Measurements from ENCODE around the gene BACE1-AS.
"Not testable (repeated sequence)": the region's sequence is repeated elsewhere in the genome, so short reads cannot be mapped to it uniquely, and the experiment has no call there.

BACE1-AS gene

GRCh38 chr11:117295438-117296137 is 4.4 kb downstream of the BACE1-AS start:
- DNase-seq, result no peak

DNA sequence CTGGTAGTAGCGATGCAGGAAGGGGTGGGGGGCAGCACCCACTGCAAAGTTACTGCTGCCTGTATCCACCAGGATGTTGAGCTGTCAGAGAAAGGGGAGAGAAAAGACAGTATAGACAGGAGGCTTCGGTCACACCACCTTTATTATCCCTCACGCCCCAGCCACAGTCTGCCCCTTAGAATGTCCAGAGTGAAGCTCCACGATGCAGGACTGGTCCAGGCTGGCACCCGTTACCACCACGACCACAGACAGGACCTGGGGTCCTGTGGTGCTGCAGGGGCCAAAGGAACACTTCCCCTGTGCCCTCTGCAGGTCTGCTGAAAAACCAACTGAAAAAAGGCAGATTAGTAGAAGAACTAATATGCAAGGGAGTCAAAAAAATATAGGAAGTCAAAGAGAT is 5.7 kb downstream of the BACE1-AS start:
- DNase-seq, result no peak

DNA sequence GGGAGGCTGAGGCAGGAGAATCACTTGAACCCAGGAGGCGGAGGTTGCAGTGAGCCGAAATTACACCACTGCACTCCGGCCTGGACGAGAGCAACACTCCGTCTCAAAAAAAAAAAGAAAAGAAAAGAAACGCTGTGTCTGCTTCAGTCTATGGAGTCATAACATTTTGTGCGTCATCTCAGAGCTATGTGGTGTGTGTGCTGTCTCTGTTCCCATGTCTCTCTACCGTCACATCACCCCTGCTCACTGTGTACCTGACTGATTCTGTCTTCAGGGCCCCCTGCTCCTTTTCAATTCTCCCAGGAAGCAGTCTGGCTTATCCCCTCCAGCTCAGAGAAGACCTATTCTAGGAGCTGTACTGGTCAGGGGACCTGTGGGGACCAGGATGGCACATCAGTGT is 7.0 kb downstream of the BACE1-AS start:
- no peak for DNase-seq

- DNase-seq, result no peak
Observed at GRCh38 chr11:117299351-117300282, 8.5 kb downstream of the BACE1-AS start.

GRCh38 chr11:117300283-117300663 is 9.1 kb downstream of the BACE1-AS start:
- DNase-seq, result no peak

DNA sequence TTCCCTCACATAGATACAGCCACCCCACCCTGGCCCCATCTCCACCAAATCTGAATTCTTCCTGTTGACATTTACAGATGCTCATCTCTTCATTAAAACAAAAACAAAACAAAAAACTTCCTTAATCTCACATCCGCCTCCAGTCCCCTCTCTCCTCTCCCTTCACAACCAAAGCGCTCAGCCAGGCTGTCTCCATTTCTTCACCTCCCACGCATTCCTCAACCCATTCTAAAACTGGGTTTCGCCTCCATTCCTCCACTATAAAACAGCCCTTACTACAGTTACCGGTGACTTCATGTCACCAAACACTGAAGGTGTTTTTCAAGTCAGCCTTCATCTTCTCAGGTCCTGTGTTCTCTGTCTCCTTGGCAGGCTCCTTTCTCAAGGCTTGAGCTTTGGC is 9.6 kb downstream of the BACE1-AS start:
- no peak for DNase-seq

- DNase-seq, result no peak
Observed at GRCh38 chr11:117302228-117302627, 11.1 kb downstream of the BACE1-AS start.

GRCh38 chr11:117303101-117303500 is 12.0 kb downstream of the BACE1-AS start:
- no peak for DNase-seq

DNA sequence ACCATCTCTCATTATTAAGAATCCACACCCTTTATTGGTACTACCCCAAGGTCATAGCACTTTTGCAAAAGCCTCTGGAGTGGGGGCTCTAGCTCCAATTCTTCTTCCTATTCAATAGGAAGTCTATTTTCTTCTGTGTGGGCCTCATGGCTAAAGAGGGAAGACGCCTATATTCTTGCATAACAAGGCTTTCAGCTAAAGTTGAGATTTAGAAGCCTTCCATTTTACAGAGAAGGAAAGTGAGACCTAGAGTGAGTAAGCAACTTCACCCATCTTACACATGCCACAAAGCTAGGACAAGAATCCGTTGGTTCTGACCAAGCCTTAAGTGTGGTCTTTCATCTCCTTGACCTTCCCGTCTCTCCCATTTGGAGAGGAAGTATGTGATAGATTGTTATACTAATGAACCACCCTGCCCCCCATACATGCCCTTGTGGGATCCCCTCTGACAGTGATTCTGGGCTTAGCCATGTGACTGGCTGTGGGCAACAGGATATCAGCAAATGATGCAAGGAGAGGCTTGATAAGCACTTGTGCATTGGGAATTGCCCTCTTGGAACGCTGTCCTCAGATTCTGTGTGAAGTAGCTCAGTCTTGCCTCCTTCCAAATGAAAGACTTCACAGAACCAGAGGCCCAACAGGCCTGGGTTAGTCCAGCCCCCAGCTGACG is 12.6 kb downstream of the BACE1-AS start:
- DNase-seq, result no peak

- DNase-seq, result no peak
Observed at GRCh38 chr11:117305145-117305544, 14.0 kb downstream of the BACE1-AS start.

DNA sequence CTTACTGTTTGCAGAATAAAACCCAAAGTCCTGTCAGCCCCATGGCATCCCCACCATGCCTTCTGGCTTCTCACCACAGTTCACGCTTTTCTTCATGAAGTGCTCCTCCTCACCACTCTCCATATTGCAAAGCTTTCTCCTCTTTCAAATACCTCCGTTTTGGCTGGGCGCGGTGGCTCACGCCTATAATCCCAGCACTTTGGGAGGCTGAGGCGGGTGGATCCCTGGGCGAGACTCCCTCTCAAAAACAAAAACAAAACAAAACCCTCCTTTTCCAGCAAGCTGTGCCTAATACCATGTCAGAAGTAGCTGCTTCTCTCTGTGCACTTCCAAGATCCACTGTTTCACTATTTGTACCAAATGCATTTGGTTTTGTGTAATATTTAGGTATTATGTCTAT is 18.2 kb downstream of the BACE1-AS start:
- no peak for DNase-seq

GRCh38 chr11:117313091-117313490 is 21.9 kb downstream of the BACE1-AS start:
- DNase-seq, result no peak

- DNase-seq, result no peak
Observed at GRCh38 chr11:117313828-117314768, 23.0 kb downstream of the BACE1-AS start.

DNA sequence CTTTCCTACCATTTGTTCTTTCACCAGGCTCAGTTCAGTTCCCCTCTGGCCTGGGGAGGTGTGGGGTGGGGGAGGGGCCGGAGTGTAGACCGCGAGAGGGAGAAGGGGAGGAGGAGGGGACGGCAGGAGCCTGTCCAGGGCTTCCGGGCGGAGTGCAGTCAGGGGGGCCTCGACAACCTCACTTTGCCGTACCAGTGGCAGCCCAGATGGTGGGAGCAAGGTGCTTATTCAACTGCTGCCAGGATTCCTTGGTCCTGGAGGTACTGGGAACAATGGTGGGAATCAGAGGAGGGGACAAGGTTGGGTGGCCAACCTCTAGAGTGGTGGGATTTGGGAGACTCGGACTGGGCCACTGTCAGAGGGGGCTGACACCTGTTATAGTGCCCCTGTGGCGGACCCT is 23.7 kb downstream of the BACE1-AS start:
- no peak for DNase-seq

GRCh38 chr11:117315285-117316196 is 24.4 kb downstream of the BACE1-AS start:
- no peak for DNase-seq

DNA sequence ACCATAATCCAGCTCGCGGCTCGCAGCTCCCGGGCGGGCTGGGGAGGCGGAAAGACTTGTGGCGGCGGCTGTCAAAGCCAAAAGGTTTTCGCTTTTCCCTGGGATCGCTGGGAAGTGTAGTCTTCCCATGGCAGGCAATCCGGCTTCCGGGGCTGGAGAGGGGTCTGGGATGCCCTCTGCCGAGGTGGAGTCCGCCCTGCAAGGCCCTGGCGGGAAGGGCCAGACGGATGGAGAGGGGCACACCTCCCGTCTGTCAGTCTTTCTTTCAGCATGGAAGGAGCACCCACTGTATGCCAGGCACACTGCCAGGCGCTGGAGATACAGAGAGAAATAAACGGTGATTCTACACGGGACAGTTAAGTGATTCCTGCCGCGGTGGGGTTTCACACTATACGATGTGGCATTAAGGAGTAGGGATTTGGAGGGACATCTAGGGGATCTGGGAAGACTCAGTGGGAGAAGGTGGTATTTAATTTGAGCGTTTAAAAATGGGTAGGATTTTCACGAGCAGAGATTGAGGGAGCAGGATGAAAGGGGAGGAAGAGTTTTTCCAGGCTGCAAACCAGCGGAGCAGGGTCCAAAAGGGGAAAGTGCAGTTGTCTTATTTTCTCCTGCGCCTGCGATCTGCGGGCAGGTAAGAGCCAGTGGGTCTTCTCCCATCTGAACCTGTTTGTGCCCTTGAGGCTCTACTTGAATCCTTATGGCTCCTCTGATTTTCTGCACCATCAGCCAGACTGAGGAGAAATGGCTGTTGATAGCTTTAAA is 25.2 kb downstream of the BACE1-AS start, which contains the start of gene BACE1:
Gene BACE1, minus strand, starts transcription at position 60 of the 765 bp plus-strand sequence. CDS start 461 bp downstream, outside the sequence.
- DNase-seq, result peak; percentile 82

GRCh38 chr11:117318738-117319137 is 27.6 kb downstream of the BACE1-AS start:
- no peak for DNase-seq

- DNase-seq, result no peak
Observed at GRCh38 chr11:117319214-117319840, 28.2 kb downstream of the BACE1-AS start.

DNA sequence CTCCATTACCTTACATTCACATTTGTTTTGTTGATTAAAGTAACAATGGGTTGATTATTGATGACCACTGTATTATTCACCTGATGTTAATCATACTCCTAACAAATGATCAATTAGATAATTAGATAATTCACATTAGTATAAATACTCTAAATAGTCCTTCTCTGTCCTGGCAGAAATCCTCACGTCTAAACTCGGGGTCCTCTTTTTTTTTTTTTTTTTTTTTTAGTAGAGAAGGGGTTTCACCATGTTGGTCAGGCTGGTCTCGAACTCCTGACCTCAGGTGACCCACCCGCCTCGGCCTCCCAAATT is 36.1 kb downstream of the BACE1-AS start:
- not testable (repeated sequence) for DNase-seq

Measured in NCI-H446 treated with DMSO at 0.1 percent for 48 hours (cell line).